Activated T-cell treated with anti-CD3 and anti-CD28 coated beads for 1 hour (primary cell): ENCODE results near the gene E2F6.
"Not testable (repeated sequence)": the region's sequence is repeated elsewhere in the genome, so short reads cannot be mapped to it uniquely, and the experiment has no call there.

Source experiments
- DNase-seq: peaks from one replicate; pipeline ENCODE4 v3.0.0-alpha.2; 2020; ENCODE audit warnings: low read depth

Gene E2F6

DNA sequence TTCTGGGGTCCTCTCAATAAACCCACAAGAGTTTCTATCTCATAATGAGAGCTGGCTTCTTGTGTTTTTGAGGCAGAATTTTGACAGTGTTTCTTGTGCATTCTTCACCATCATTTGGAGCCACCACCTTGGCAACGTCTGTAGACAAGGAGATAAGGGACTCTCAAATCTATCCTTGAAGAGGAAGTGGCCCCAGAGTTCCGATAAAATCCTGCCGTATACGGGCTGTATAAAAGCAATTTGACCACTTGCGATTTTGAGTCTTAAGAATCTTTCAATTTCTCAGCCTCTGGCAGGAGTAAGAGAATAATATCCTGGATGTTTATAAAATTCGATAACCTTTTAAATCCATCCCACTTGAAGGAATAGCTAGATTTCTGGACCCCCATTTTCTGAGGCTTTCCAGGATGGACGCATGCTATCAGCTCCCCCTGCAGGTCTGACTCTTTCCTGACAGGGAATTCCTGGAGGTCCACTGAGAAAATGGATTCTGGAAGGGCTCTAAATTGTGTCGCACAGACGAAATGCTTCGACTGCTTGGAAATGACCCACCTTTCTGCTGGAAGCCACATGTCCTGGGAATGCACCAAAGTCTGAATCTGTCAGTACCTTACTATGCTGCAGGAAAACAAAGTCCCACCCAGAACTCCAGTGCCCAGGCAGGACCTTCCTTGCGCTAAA lies 54.1 kb downstream of the E2F6 start:
- DNase-seq, result no peak

DNA sequence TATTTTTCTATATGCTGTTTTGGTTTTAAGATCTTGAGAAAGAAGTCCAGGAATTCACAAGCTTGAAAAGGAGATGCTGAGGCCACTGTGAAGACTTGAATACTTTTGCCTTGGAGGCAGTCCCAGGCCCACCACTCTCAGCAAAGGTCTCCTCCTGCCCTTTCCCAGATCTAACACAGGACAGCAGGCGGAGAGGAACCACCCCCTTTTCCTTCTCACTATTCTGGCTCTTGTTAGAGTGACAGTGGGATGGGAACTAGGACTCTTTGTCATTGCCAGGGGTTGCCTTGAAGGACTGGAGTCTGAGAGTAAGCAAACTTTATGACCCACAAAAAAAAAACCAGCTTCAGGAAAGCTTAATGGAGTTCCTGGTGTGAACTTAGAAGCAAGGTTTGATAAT lies 54.7 kb downstream of the E2F6 start:
- DNase-seq, result no peak

DNA sequence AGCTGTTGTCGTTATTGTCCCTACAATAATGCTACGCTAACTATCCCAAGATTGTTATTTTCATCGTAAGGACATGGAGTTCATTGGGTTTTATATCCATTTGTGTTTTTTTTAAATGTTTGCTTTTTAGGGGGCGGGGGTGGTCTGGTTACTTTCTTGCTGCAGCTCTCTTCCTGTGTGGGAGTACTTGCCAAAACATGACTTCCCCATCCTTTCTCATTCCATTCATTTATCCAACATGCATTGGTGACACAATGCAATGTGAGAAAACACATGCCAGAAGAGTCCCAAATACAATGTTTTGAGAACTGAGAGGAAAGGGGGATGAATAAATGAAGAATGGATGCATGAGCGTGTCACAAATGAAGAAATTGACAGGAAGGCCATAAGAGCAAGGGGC lies 55.9 kb downstream of the E2F6 start:
- DNase-seq, result no peak

DNA sequence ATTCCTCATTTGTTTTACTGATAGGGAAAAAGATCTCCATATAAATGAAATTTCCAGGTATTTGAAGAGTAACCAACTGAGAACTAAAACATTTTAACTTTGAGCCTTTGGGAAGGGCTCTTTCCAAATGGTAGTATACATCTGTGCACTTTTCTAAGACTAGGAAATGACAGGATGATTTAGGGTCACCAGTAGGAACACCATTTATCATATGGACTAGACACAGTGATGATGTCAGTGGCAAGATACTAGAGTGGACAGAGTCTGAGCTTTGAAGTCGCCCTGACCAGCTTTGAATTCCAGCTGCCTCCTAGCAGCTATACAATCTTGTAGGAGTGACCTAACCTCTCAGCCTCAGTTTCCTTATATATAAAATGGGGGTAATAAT lies 56.4 kb downstream of the E2F6 start:
- DNase-seq, result no peak

DNA sequence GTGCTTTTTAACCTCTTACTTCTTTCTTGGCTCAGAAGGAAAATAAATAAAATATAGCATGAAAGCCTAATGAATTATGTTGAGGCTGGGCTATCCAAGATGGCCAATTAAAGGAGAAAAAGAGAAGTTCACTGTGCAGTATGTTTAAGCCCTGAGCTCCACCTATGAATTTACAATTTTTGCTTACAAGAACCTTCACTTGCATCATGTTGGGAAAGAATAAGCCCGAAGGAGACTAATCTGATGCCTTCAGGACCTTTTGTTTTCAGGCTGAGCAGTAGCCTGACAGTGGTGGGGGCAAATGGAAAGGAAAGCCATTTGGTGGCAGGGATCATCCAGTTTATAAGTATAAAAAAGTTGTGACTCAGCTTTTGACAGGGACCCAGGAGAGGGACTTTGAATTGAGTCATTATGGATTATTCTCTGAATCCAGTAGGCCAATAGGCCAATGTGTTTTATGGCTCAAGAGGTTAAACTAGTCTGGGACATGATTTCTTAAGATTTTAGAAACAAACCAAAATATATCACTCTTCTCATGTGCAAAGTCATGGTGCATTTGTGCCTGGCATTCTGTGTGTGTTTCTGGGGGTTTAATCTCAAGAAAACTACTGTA lies 56.9 kb downstream of the E2F6 start:
- no peak for DNase-seq

DNA sequence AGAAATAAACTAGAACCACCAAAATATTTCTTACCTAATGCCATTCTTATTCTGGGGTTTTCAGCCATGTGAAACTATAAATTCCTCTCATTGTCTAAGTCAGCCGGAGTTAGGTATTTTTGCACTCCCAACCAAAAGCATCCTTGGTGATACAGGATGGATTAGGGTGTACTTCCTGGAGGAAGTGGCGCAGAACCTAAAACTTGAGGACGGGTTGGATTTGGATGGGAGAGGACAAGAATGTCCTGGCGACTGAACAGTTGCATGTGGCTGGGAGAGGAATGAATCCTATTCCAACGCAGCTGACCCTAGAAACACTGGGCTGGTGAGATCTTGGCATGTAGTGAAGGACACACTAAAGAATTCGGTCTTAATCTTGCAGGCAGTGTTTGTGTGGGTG lies 58.5 kb downstream of the E2F6 start:
- DNase-seq, result no peak

DNA sequence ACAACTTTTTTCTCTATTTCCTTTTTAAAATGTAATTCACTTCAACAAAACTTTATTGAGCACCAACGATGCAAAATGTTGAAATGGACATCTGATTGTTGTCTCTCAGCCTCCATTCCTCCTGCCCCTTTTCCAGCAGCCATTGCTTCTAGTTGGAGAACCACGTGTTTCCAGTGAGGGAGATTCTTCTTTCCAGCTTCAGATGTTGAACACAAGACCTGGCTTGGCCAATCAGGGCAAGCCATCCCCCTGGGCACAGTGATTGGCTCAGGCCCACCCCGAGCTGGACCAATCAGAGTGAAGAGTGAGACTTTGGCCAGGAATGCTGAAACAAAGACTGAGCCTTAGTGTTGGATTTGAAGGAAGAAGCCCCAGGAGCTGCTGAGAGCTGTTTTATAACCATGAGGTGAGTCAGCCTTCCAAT lies 59.0 kb downstream of the E2F6 start:
- DNase-seq, result no peak

DNA sequence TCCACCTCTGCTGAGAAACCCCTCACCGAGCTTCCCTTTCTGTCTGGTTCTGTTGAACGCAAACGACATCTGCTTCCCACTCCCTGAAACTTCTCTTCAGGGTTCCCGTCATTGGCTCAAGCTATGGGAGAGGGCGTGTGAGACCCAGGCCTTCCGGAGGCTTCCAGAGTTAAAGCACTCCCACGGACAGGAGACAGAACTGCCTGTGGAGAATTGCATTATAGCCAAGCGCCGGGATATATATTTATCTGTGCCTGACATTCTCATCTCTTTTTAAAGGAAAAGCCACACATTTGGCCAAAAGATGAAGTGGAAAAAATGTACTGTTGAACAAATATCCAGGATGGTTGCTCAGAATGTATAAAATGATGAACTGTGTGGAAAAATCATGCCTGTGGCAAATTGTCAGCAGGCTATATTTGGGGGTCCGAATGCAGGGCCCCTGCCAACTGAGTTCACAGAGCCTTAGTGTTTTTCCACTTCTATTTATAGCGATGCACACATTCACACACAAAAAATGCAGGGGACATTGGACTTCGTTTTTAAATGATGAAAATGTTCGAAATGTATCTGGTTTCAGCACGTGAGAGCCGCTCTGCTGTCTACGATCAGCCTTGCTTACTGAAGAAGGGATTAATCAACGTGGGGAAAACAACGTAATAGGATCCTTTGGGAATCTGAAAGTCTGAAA lies 59.5 kb downstream of the E2F6 start:
- no peak for DNase-seq

DNA sequence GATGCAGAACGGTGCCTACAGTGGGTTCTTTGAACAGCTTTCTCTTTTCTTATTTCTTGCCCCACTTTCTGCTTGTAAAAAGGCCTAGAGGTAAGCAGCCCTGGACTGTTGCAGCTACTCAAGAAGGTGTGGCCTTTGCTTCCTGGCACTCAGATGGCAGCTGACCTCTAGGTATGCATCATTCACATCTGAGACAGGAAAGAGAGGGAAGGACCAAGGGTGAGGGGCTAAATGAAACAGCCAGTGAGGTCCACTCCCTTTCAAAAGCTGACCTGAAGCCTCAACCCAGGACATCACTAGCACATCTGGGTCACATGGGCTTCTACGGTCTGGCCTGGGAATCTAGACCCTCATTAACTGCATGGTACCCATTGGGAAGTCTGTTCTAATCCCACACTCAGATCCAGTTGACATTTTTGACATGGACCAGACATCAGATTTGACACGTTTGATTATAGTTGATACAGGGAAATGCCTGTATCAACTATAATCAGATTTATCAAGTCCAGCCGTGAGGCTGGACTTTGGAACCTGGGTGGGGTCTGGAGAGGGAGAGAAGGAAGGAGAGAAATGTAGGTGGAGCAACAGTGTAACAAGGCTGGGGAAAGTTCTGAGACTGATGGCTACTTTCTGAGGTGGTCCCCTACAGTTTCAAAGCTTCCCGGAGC lies 60.2 kb downstream of the E2F6 start:
- no peak for DNase-seq

DNA sequence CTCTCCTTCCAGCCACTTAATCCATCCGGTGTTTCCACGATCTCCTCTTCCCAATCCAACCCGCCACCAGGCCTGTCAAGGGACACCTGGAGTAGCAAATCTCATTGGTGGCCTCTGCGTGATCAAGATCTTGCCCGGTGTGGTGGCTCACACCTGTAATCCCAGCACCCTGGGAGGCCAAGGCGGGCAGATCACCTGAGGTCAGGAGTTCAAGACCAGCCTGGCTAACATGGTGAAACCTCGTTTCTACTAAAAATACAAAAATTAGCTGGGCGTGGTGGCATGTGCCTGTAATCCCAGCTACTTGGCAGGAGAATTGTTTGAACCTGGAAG lies 60.9 kb downstream of the E2F6 start:
- DNase-seq, result not testable (repeated sequence)

DNA sequence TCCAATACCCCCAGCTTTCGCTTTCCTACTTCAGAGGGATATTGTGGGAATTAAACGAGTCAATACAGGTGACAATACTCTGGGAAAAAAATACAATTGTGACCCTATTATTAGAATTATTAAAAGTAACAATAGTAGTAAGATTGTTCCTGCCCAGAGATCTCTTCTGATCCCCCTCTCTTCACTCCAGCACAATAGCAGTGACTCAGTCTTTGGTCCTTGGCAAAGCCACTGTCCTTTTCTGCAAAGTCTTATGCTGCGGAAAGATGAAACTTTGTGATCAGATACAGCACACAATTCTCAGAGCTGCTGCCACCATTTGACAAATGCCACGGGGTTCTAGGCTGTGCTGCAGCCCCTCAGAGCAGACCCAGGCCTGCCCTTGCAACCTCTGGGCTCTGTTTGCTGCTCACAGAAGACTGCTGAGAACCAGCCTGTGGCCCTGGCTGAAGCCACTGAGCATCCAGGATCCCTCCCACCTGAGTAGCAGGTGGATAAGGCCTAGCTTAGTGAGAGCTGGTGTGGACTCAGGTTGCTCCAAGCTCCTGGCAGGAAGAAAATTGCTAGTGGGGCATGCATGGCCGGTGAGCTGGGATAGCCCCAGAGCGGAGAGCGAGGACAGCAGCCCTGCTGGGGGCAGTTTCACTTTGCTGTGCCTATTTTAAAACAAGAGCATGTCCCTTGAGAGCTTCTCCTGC lies 61.4 kb downstream of the E2F6 start:
- no peak for DNase-seq

DNA sequence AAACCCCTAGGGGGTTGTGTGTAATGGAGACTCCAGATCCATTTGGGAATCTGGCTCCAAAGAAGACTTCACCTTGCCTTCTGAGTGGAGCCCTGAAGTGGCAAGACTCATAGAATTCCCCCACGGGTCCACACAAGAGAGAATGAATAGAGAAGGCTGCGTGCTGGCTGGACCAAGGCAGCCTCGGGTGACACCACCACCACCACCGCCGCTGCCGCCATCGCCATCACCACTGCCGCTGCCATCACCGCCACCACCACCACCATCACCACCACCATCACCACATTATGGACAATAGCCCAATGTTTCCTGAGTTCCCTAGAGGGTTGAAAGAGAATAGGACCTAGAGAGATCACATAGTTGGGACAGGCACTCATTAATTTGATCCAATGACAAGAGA lies 63.5 kb downstream of the E2F6 start:
- DNase-seq, result no peak

DNA sequence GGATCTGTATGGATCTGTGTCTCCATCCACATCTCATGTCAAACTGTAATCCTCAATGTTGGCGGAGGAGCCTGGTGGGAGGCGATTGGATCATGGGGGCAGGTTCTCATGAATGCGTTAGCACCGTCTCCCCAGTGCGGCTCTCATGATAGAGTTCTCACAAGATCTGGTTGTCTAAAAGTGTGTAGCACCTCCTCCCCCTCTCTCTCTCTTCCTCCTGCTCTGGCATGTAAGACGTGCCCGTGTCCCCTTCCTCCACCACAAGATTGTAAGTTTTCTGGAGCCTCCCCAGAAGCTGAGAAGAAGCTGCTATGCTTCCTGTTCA lies 66.6 kb downstream of the E2F6 start:
- no peak for DNase-seq

DNA sequence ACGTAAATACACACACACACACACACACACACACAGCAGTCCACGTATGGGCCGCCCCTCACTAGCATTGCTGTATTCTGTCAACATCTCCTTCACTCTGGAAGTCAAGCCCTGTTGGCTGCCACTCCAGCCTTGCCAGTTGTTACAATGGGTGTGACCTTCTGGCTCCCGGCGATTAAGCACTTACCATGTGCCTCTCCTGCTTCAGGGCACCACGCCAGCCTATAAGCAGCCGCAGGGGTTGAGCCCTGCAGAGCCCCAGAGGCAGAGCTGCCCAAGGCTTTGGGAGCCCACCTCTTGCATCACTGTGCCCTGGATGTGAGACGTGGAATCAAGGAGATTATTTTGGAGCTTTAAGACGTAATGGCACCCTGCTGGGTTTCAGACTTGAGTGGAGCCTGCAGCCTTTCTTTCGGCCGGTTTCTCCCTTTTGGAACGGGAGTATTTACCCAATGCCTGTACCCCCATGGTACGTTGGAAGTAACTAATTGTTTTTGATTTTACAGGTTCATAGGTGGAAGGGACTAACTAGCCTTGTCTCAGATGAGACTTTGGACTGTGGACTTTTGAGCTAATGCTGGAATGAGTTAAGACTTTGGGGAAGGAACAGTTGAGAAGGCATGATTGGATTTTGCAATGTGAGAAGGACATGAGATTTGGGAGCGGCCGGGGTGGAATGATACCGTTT lies 67.1 kb downstream of the E2F6 start:
- DNase-seq, result no peak

DNA sequence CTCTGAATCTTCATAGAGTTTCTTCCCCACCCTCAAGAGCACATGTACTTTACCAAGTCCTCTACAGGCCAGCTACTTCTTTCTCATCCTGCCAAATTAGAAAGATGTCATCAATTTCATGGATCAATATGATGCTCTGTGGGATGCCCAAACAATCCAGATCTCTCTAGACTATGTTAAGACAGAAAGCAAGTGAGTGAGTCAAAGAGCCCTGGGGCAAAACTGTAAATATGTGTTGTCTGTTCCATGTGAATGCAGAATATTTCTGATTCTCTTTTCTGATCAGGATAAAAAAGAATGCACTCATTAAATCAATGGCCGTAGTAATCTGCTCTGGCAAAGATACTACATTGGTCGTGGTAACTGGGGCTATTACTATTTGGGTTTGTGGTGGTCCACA lies 68.4 kb downstream of the E2F6 start:
- no peak for DNase-seq

DNA sequence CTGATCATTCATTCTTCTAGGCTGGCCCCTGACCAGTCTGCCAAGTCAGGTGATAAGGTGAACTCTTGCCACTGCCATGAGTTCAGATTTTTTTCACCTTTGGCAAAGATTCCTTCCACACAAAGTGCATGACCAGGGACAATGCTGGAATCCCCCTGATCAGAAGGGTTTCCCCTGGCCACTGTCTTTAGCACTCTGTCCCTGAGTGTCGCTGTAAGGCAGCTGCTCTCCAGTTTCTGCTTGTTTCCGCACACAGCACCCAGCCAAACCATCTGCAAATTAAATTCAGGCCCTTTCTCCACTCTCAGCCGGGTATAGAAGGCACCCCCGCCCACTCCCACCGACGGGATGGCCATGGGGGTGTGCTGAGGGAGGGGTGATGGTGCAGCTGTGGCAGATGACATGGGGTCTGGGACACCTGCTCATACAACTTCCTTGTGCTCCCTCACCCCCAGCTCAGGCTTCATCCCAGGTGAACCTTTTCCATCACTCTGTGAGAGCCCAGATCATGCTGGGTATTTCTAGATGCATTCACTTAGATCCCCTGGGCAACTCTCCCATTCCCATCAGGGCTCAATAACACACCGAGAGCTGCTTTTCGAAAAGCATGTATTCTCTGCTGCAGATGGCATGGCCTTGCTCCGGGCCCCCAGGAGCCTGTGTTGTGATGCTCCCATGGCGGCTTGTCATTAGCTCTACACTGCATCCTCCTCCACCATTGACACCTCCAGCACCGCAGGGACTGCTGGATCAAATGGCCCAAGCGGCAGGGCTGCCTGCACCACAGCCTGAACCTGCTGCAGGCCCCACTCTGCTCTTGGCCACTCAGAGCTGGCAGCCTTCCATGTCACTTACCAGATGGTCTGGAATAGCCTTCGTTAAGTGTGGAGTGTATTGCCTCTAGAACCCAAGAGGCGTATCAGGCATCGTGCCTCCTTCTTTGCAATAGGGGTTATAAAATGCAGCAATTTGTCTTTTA lies 69.2 kb downstream of the E2F6 start:
- DNase-seq, result no peak

DNA sequence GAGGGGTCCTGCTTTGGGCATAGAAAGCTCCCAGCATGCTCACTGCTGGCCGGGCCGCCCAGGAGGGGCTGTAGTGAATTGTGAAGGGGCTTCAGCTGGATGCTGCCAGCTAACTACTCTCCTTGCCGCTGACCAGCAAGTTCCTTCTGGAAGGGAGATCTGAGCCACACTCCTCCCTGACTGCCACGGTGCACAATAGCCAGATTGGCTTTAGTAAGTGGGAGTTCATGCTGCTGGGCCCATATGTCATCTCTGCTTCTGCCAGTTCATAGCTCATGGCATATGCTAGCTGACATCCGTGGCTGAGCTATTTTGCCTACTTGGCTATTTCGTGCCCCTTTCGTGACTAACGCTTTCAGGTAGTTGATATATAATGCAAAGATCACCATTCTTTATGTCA lies 69.9 kb downstream of the E2F6 start:
- DNase-seq, result no peak

DNA sequence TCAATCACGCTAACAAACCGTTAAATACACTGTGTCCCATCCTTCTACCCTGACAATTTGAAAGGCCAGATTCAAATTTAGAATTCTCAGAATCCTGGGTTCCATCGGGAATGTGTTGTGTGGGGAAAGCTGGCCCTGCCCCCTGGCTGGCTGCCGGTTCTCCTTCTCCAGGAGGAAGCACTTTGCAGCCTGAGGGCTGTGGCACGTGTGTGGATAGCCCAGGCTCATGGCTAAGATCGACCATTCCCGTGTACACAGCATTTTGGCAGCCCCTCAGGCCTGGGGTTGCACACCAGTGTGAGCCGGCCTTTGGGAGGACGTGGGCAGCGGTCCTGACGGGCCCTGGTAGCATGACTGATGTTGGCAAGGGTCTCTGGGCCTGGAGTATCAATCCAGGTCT lies 70.6 kb downstream of the E2F6 start:
- DNase-seq, result no peak
